GM23338 (cell line): ENCODE data around the gene XXYLT1.

ENCODE experiments used
- CTCF ChIP-seq, 2 experiments: fragments of 200-600 bp in 1 of 2; sonication (generic) in 1 of 2; conservative IDR thresholded peaks; 2 replicates each; pipeline versions ENCODE4 v1.5.1 to v1.6.1; 2016 to 2017; ENCODE audit warnings: antibody characterized with exemption in 2 of 2, low read depth in 2 of 2, mild to moderate bottlenecking in 2 of 2, moderate library complexity in 1 of 2
- EZH2 ChIP-seq: fragments of 200-600 bp; sonication (generic); IDR thresholded peaks from one replicate; pipeline ENCODE4 v1.8.0; 2017; ENCODE audit warnings: antibody characterized with exemption, mild to moderate bottlenecking, low read depth; ENCODE audit not compliant: unreplicated experiment
- EZH2phosphoT487 ChIP-seq: fragments of 200-600 bp; sonication (generic); IDR thresholded peaks from one replicate; pipeline ENCODE4 v1.8.1; 2018; ENCODE audit warnings: antibody characterized with exemption; ENCODE audit not compliant: unreplicated experiment

DNA sequence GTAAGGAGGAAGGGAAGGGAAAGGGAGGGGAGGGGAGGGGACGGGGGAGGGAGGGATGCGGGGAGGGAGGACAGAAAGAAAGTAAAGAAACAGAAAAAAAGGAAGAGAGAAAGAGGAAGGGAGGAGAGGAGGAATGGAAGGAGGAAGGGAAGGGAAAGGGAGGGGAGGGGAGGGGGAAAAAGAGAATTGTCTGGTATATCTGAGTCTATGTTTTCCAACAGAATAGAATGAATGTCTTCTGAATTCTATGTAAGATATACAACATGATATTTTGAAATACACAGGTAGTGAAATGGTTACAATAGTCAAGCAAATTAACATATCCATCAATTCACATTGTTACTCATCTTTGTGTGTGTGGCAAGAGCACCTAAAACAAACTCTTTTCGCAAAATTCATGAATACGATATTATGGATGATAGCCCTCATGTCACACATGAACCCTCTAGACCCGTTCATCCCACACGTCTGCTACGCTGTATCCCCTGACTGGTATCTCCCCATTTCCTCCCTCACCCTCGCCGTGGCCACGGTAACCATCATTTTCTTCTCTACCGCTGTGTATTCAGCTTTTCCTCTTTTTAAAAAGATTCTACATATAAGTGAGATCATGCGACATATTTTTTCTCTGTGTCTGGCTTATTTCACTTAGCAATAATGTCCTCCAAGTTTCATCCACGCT, 168.9 kb downstream of the XXYLT1 start:
- TF ChIP-seq CTCF (conservative IDR thresholded peaks at IDR 0.05; ENCODE audit: low read depth in 2 of 2): no peak
- TF ChIP-seq EZH2: no peak
- TF ChIP-seq EZH2phosphoT487: no peak
